Neuron (in vitro differentiated cells): ENCODE measurements around the gene P2RY10.
"Not testable (repeated sequence)": the region's sequence is repeated elsewhere in the genome, so short reads cannot be mapped to it uniquely, and the experiment has no call there.

ENCODE experiments used
- H2AFZ ChIP-seq: one replicate; pipeline ENCODE4 v1.6.1; 2013; ENCODE audit warnings: low read depth, mild to moderate bottlenecking, inconsistent platforms, low read length, moderate library complexity
- H3K27me3 ChIP-seq: one replicate; pipeline ENCODE4 v1.6.1; 2013; ENCODE audit warnings: low read length; ENCODE audit not compliant: insufficient read depth
- H3K36me3 ChIP-seq: one replicate; pipeline ENCODE4 v1.6.1; 2013; ENCODE audit warnings: low read length; ENCODE audit not compliant: insufficient read depth
- H3K4me1 ChIP-seq: one replicate; pipeline ENCODE4 v1.6.1; 2013; ENCODE audit warnings: low read length; ENCODE audit not compliant: insufficient read depth
- H3K4me3 ChIP-seq: 2 replicates; pipeline ENCODE4 v1.5.1; 2013; ENCODE audit warnings: mild to moderate bottlenecking, low read length, moderate library complexity
- H3K9me3 ChIP-seq: one replicate; pipeline ENCODE4 v1.6.1; 2013; ENCODE audit warnings: low read length

P2RY10 gene

DNA sequence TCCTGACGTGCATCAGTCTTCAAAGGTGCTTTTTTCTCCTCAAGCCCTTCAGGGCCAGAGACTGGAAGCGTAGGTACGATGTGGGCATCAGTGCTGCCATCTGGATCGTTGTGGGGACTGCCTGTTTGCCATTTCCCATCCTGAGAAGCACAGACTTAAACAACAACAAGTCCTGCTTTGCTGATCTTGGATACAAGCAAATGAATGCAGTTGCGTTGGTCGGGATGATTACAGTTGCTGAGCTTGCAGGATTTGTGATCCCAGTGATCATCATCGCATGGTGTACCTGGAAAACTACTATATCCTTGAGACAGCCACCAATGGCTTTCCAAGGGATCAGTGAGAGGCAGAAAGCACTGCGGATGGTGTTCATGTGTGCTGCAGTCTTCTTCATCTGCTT is 15.7 kb downstream of the P2RY10 start:
- Histone ChIP-seq H3K36me3 (no peaks in the 10 kb centered on the region), H3K4me1 (no peaks in the 10 kb centered on the region)

DNA sequence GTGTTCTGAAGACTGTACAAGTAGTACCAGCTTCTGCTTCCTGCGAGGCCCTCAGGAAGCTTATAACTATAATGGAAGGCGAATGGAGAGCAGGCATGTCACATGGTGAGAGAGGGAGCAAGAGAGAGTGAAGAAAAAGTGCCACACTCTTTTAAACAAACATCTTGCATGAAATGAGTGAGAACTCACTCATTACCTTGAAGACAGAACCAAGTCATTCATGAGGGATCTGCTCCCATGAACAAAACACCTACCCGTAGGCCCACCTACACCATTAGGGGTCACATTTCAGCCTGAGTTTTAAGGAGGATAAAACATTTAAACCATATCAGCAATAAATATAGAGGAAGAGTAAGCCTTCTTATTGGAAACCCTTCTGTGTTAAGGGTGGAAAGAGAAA is 19.4 kb downstream of the P2RY10 start:
- Histone ChIP-seq H3K4me3 (no peak overlapping the region), H3K27me3 (no peaks in the 10 kb centered on the region), H3K36me3 (no peaks in the 10 kb centered on the region), H3K4me1 (no peaks in the 10 kb centered on the region), H2AFZ (no peak overlapping the region), H3K9me3 (no peaks in the 10 kb centered on the region)

More for the DNA sequence above, 15.7 kb downstream of the P2RY10 start:
- H2AFZ ChIP-seq, result no peak overlapping the region
- no peaks in the 10 kb centered on the region for H3K9me3 ChIP-seq
- H3K27me3 ChIP-seq, result no peaks in the 10 kb centered on the region
- no peak overlapping the region for H3K4me3 ChIP-seq

DNA sequence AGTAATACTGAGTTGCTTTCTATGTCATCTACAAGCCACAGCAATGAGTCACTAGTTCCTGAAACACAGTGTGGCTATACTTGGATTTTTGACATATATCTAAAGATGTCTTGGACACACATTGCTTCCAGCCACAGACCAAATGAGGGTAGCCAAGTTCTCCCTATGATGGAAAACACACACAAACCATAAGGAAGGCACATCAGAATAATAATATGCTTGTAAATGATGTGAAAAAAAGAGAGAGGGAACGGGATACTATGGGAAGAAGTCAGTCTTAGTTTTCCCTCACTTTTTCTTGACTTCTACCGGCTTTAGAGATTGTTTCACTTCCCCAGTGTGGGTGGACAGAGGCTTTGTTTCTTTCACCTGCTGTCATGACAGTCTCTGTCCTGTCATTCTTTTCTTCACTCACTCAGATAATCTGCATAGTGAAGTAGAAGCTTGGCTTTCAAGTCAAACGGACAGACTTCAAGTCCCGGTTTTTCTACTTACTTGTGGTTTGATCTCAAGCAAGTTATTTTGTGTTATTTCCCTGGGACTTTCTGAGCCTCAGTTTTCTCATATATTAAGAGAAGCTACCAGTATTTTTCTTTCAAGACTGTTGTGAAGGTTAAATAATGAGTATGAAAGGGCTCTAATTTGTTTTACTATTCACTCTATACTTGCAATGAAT is 34.7 kb downstream of the P2RY10 start:
- no peaks in the 10 kb centered on the region for H3K36me3 ChIP-seq
- H2AFZ ChIP-seq, result no peak overlapping the region
- no peak overlapping the region for H3K4me3 ChIP-seq
- no peaks in the 10 kb centered on the region for H3K4me1 ChIP-seq
- no peaks in the 10 kb centered on the region for H3K27me3 ChIP-seq
- H3K9me3 ChIP-seq, result no peaks in the 10 kb centered on the region

DNA sequence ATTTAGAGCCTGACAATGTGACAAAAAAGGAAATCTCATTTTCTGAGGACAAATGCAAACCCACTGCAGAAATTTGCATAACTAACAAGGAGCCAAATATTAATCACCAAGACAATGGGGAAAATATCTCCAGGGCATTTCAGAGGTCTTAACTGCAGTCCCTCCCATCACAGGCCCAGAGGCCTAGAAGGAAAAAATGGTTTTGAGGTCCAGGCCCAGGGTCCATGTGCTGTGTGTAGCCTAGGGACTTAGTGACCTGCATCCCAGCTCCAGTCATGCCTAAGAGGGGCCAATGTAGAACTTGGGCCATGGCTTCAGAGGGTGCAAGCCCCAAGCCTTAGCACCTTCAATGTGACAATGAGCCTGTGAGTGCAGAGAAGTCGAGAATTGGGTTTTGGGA is 44.2 kb downstream of the P2RY10 start:
- no peak overlapping the region for H3K4me3 ChIP-seq
- no peak overlapping the region for H2AFZ ChIP-seq
- no peaks in the 10 kb centered on the region for H3K36me3 ChIP-seq
- no peaks in the 10 kb centered on the region for H3K9me3 ChIP-seq
- no peaks in the 10 kb centered on the region for H3K27me3 ChIP-seq
- H3K4me1 ChIP-seq, result no peaks in the 10 kb centered on the region

DNA sequence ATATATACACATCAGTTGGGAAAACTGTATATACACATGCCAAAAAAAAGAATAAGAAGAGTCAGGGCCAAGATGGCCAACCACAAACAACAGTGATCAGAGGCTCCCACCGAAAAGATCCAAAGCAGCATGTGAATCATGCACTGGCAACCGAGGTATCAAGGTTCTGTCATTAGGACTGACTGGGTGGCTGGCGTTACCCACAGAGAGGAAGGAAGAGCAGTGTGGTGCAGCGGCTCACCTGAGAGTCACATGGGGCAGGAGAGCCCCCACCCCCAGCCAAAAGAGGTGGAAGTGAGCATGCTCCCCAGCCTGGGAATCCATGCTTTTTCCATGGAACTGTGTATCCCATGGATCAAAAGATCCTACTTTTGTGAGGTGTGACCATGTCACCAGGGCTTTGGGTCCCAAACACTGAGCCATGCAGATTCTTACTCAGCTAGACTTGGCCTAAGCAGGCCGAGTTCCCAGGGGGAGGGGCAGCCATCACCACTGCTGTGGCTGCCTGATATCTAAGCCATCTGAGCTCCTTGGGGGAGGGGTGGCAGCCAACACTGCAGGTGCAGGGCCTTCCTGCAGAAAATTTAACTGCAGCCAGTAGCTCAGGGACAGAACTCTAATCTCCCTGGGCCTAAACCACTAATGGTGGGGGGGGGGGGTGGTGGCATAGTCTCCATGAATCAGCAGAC is 52.8 kb downstream of the P2RY10 start:
- H3K4me1 ChIP-seq, result no peaks in the 10 kb centered on the region
- no peaks in the 10 kb centered on the region for H3K27me3 ChIP-seq
- no peaks in the 10 kb centered on the region for H3K36me3 ChIP-seq
- no peak overlapping the region for H3K4me3 ChIP-seq
- no peak overlapping the region for H2AFZ ChIP-seq
- H3K9me3 ChIP-seq, result no peaks in the 10 kb centered on the region

DNA sequence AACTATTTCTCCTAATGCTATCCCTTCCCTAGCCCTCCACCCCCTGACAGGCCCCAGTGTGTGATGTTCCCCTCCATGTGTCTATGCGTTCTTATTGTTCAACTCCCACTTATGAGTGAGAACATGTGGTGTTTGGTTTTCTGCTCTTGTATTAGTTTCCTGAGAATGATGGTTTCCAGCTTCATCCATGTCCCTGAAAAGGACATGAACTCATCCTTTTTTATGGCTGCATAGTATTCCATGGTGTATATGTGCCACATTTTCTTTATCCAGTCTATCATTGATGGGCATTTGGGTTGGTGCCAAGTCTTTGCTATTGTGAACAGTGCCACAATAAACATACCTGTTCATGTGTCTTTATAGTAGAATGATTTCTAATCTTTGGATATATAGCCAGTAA is 62.3 kb downstream of the P2RY10 start:
- H3K9me3 ChIP-seq, H3K27me3 ChIP-seq, H3K4me1 ChIP-seq, H3K36me3 ChIP-seq, H3K4me3 ChIP-seq, H2AFZ ChIP-seq: not testable (repeated sequence)
